ENCODE measurements around the gene WNT7B. TPM values are rescaled to one million over a fixed set of nuclear protein-coding genes. Genes with fewer than 3 reads are reported as not detected.

WNT7B gene
- total RNA-seq, 1 experiment from 2014 or later: 0.57 TPM

DNA sequence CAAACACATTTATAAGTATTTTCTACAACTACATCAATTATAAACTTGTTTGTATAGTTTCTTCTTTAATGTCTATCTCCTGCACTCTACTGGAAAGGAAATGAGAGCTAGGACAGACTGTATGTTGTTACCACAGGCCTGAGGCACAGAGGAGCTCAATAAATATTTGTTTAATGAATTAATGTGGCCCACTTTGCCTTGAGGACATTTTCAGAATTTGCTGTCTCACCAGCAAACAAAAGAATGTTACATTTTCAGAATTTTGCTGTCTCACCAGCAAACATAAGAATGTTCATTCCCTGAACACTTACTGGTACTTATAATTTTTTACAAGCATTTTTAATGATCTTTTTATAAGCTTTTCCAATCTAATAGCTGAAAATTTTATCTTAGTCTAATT lies 41.9 kb upstream of the WNT7B start:
- Mint-ChIP-seq H3K36me3 (ENCODE audit: insufficient read depth, unreplicated experiment) (peaks cover 3% of the 10 kb centered on the region), H3K27ac (ENCODE audit: unreplicated experiment) (no peak overlapping the region), H3K4me3 (ENCODE audit: unreplicated experiment) (no peak overlapping the region), H3K27me3 (ENCODE audit: insufficient read depth, unreplicated experiment) (peaks cover 2% of the 10 kb centered on the region), H3K4me1 (ENCODE audit: low read depth, unreplicated experiment) (peaks cover 7% of the 10 kb centered on the region), H3K9me3 (ENCODE audit: unreplicated experiment) (no peaks in the 10 kb centered on the region)
- H3K4me3 ChIP-seq (ENCODE audit: low read depth, low read length): no peak overlapping the region
- intact Hi-C loops (cut with micrococcal nuclease; ENCODE audit: unreplicated experiment): no loop called here
- TF ChIP-seq, protein P1, sequence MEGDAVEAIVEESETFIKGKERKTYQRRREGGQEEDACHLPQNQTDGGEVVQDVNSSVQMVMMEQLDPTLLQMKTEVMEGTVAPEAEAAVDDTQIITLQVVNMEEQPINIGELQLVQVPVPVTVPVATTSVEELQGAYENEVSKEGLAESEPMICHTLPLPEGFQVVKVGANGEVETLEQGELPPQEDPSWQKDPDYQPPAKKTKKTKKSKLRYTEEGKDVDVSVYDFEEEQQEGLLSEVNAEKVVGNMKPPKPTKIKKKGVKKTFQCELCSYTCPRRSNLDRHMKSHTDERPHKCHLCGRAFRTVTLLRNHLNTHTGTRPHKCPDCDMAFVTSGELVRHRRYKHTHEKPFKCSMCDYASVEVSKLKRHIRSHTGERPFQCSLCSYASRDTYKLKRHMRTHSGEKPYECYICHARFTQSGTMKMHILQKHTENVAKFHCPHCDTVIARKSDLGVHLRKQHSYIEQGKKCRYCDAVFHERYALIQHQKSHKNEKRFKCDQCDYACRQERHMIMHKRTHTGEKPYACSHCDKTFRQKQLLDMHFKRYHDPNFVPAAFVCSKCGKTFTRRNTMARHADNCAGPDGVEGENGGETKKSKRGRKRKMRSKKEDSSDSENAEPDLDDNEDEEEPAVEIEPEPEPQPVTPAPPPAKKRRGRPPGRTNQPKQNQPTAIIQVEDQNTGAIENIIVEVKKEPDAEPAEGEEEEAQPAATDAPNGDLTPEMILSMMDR (IDR thresholded peaks at IDR 0.05; ENCODE audit: insufficient read depth in 1 of 2, low read depth in 1 of 2, low read length in 1 of 2, severe bottlenecking in 1 of 2, unreplicated experiment in 1 of 2): no peak
- DNase-seq: no peak
- H3K27me3 ChIP-seq (replicated peaks; ENCODE audit: control insufficient read depth, insufficient read depth, low read length): no peaks in the 10 kb centered on the region
- no TSS peak for BruUV-seq (replicated peaks)
- H3K36me3 ChIP-seq (ENCODE audit: control insufficient read depth, insufficient read depth, low read length): no peaks in the 10 kb centered on the region
- POLR2A ChIA-PET: interaction anchor here (0.6 to 1.2 kb wide), 2 partner anchors 12 to 17 kb away, joined by 3 to 13 read pairs; no protein-coding TSS in a partner anchor
- H3K9me3 ChIP-seq: no peaks in the 10 kb centered on the region
- CTCF ChIA-PET: interaction anchor here (1.2 kb wide), 1 partner anchor 12 kb away, joined by 3 read pairs; no protein-coding TSS in a partner anchor
- H3K4me1 ChIP-seq: peaks cover 12% of the 10 kb centered on the region; the same call in 1 of the 2 replicates

DNA sequence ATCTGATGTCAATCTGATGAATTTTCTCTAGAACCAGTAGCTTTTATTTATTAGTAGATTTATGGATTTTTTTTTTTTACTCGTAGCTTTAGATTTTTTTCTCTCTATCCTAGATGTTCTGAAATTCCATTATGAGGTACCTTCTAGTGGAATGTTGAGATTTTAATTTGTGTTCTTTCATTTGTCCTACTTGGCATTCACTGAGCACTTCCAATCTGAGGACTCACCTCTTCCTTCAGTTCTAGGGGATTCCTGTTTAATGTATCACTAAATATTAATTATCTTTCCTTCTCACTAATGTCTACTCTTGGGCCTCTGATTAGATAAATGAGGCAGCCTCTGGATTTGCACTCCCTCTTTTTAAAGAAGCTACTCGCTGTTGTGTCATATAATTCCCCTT lies 40.2 kb upstream of the WNT7B start:
- H3K4me1 ChIP-seq: peaks cover 20% of the 10 kb centered on the region
- intact Hi-C loops (cut with micrococcal nuclease; ENCODE audit: unreplicated experiment): no loop called here
- BruUV-seq (replicated peaks): no TSS peak

DNA sequence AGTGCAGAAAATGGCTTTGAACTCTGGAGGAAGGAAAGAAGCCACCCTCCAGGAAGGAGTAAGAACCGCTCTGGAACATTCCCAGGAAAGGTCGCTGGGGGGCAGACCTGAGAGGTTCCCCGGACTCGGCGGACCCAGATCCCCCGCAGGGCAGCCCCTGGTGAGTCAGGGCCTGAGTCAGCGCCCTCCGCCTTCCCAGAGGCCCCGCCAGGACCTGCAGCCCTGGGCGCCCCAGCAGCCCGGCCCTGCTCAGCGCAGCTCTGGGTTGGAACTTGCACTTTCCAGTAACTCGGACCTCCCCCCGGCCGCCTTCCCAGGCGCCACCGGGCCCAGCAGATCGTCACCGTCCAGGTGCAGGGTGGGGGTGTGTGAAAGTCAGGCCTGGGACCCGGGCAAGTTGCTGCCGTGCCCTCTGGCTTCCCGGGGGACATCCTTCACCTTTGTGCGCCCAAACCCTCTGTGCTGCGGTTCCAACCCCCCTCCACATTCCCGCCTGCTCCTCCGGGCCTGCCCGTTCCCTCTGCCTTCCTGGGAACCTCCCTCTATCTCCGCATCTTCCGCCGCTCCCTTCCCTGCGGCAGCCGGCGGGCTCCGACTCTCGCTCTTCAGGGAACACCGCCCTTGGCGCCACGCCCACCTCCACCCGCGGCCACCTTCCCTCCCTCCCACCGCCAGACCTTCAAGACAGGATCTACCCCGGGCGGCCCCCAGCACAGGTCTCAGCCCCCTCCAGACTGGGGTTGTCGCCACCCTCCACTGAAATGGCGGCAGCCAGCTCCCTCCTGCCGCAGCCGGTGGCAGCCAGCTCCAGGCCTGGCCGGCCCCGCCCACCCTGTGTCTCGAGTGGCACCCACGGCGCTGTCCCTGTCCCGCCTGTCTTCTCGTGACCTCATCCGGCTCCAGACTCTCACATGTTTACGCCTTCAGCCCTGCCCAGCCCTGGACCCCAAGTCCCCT lies 36.8 kb upstream of the WNT7B start:
- peaks cover 16% of the 10 kb centered on the region for H3K4me1 ChIP-seq
- H3K27ac Mint-ChIP-seq (ENCODE audit: unreplicated experiment): peak overlapping the region; percentile 83
- BruUV-seq (replicated peaks): TSS peak; percentile 31
- H3K9me3 ChIP-seq: 0 out of 2 replicates have a peak, but pooled peaks cover 5% of the 10 kb centered on the region
- H3K4me1 Mint-ChIP-seq (ENCODE audit: low read depth, unreplicated experiment): no peaks in the 10 kb centered on the region
- ChIA-PET POLR2A (interaction anchor here (0.5 to 3.3 kb wide), 5 partner anchors 12 to 571 kb away, joined by 3 to 36 read pairs (median 6); no protein-coding TSS in a partner anchor), CTCF (interaction anchor here (0.6 to 2.7 kb wide), 13 partner anchors 13 to 106 kb away, joined by 3 to 22 read pairs (median 4); no protein-coding TSS in a partner anchor)
- peak overlapping the region; percentile 73 for H3K4me3 Mint-ChIP-seq (ENCODE audit: unreplicated experiment)
- H3K9me3 Mint-ChIP-seq (ENCODE audit: unreplicated experiment): no peaks in the 10 kb centered on the region
- TF ChIP-seq, protein P1 (IDR thresholded peaks at IDR 0.05; ENCODE audit: insufficient read depth in 1 of 2, low read depth in 1 of 2, low read length in 1 of 2, severe bottlenecking in 1 of 2, unreplicated experiment in 1 of 2): peak; percentile 74 to 87
- DNase-seq: peak; percentile 96
- intact Hi-C loops (cut with micrococcal nuclease; ENCODE audit: unreplicated experiment): loop anchor here (1.0 kb wide), 2 partner anchors 23 to 103 kb away; no protein-coding TSS in a partner anchor
- H3K27me3 ChIP-seq (replicated peaks; ENCODE audit: control insufficient read depth, insufficient read depth, low read length): no peaks in the 10 kb centered on the region
- H3K36me3 ChIP-seq (ENCODE audit: control insufficient read depth, insufficient read depth, low read length): no peaks in the 10 kb centered on the region
- H3K4me3 ChIP-seq (ENCODE audit: low read depth, low read length): peak overlapping the region; percentile 70
- H3K36me3 Mint-ChIP-seq (ENCODE audit: insufficient read depth, unreplicated experiment): peaks cover 9% of the 10 kb centered on the region
- H3K27me3 Mint-ChIP-seq (ENCODE audit: insufficient read depth, unreplicated experiment): no peaks in the 10 kb centered on the region

More for the DNA sequence above, 40.2 kb upstream of the WNT7B start:
- Mint-ChIP-seq H3K9me3 (ENCODE audit: unreplicated experiment) (no peaks in the 10 kb centered on the region), H3K36me3 (ENCODE audit: insufficient read depth, unreplicated experiment) (peaks cover 9% of the 10 kb centered on the region), H3K27me3 (ENCODE audit: insufficient read depth, unreplicated experiment) (no peaks in the 10 kb centered on the region), H3K4me3 (ENCODE audit: unreplicated experiment) (no peak overlapping the region), H3K4me1 (ENCODE audit: low read depth, unreplicated experiment) (peaks cover 7% of the 10 kb centered on the region), H3K27ac (ENCODE audit: unreplicated experiment) (no peak overlapping the region)
- Histone ChIP-seq H3K9me3 (no peaks in the 10 kb centered on the region), H3K36me3 (ENCODE audit: control insufficient read depth, insufficient read depth, low read length) (no peaks in the 10 kb centered on the region), H3K27me3 (replicated peaks; ENCODE audit: control insufficient read depth, insufficient read depth, low read length) (no peaks in the 10 kb centered on the region), H3K4me3 (ENCODE audit: low read depth, low read length) (no peak overlapping the region)
- CTCF ChIA-PET: interaction anchor here (1.1 kb wide), 1 partner anchor 11 kb away, joined by 5 read pairs; no protein-coding TSS in a partner anchor
- POLR2A ChIA-PET: no interaction called here
- no peak for DNase-seq
- TF ChIP-seq, protein P1 (IDR thresholded peaks at IDR 0.05; ENCODE audit: insufficient read depth in 1 of 2, low read depth in 1 of 2, low read length in 1 of 2, severe bottlenecking in 1 of 2, unreplicated experiment in 1 of 2): no peak

Data from Caco-2 (cell line).